Smooth muscle cell of the brain vasculature (primary cell): ENCODE measurements around the gene SURF2.

ENCODE experiments used
- DNase-seq: peaks from one replicate; pipeline ENCODE4 v3.0.0-alpha.2; 2012; ENCODE audit warnings: low read depth, low spot score

The SURF2 gene

GRCh38 chr9:133353548-133353947 lies 2.8 kb upstream of the SURF2 start:
- DNase-seq, result no peak

GRCh38 chr9:133354766-133355165 lies 1.6 kb upstream of the SURF2 start:
- DNase-seq, result no peak

GRCh38 chr9:133355881-133356357 lies 431 bp upstream of the SURF2 start:
- DNase-seq, result no peak

- no peak for DNase-seq
Measured at GRCh38 chr9:133357656-133358055, 1.3 kb downstream of the SURF2 start.

- no peak for DNase-seq
Measured at GRCh38 chr9:133359399-133360175, 3.2 kb downstream of the SURF2 start.

GRCh38 chr9:133360400-133361393 lies 4.3 kb downstream of the SURF2 start:
- no peak for DNase-seq

- DNase-seq, result no peak
Measured at GRCh38 chr9:133361507-133362092, 5.2 kb downstream of the SURF2 start.

GRCh38 chr9:133362359-133363044 lies 6.2 kb downstream of the SURF2 start:
- DNase-seq, result no peak

GRCh38 chr9:133366435-133366834 lies 10.1 kb downstream of the SURF2 start:
- no peak for DNase-seq

- DNase-seq, result no peak
Measured at GRCh38 chr9:133367221-133367620, 10.9 kb downstream of the SURF2 start.

- no peak for DNase-seq
Measured at GRCh38 chr9:133367778-133368177, 11.4 kb downstream of the SURF2 start.

GRCh38 chr9:133368249-133368881 lies 12.0 kb downstream of the SURF2 start:
- DNase-seq, result no peak

- no peak for DNase-seq
Measured at GRCh38 chr9:133369422-133369821, 13.1 kb downstream of the SURF2 start.

GRCh38 chr9:133369933-133370332 lies 13.6 kb downstream of the SURF2 start:
- no peak for DNase-seq

GRCh38 chr9:133370685-133371084 lies 14.3 kb downstream of the SURF2 start:
- no peak for DNase-seq

- DNase-seq, result no peak
Measured at GRCh38 chr9:133371261-133371711, 14.9 kb downstream of the SURF2 start.

GRCh38 chr9:133372144-133372543 lies 15.8 kb downstream of the SURF2 start:
- no peak for DNase-seq

GRCh38 chr9:133374612-133375115 lies 18.3 kb downstream of the SURF2 start:
- no peak for DNase-seq

- DNase-seq, result no peak
Measured at GRCh38 chr9:133375116-133375723, 18.9 kb downstream of the SURF2 start.
